ENCODE results near the gene APOBR. TPM values are rescaled to one million over a fixed set of nuclear protein-coding genes. Genes with fewer than 3 reads are reported as not detected.
"Not testable (repeated sequence)": the region's sequence is repeated elsewhere in the genome, so short reads cannot be mapped to it uniquely, and the experiment has no call there.

The APOBR gene
- total RNA-seq, 3 donors from 2014 or later = 2.3 to 3.0 (median 2.7) TPM

GRCh38 chr16:28492511-28492910 is 1.9 kb upstream of the APOBR start:
- H3K27me3 Mint-ChIP-seq (ENCODE audit: low read depth) = no peaks in the 10 kb centered on the region

GRCh38 chr16:28495098-28495793 is 803 bp downstream of the APOBR start:
- Mint-ChIP-seq H3K27me3 (ENCODE audit: low read depth) (no peaks in the 10 kb centered on the region), H3K9me3 (no peaks in the 10 kb centered on the region), H3K36me3 (ENCODE audit: insufficient read depth) (no peaks in the 10 kb centered on the region), H3K4me3 (peak overlapping the region; percentile 76), H3K4me1 (ENCODE audit: low read depth) (peaks cover 56% of the 10 kb centered on the region)
- DNase-seq = no peak
- no peak for ATAC-seq

More at GRCh38 chr16:28492511-28492910, 1.9 kb upstream of the APOBR start:
- Mint-ChIP-seq H3K4me1 (ENCODE audit: low read depth) (peaks cover 64% of the 10 kb centered on the region), H3K36me3 (ENCODE audit: insufficient read depth) (peaks cover 2% of the 10 kb centered on the region), H3K9me3 (no peaks in the 10 kb centered on the region), H3K4me3 (peak overlapping the region; percentile 93)
- ATAC-seq (no peak), DNase-seq (no peak)

GRCh38 chr16:28495795-28496749 is 1.6 kb downstream of the APOBR start:
- Mint-ChIP-seq H3K9me3 (no peaks in the 10 kb centered on the region), H3K4me1 (ENCODE audit: low read depth) (peaks cover 60% of the 10 kb centered on the region), H3K36me3 (ENCODE audit: insufficient read depth) (no peaks in the 10 kb centered on the region), H3K27me3 (ENCODE audit: low read depth) (no peaks in the 10 kb centered on the region), H3K4me3 (peak overlapping the region; percentile 76)
- DNase-seq = no peak
- ATAC-seq = no peak

- Mint-ChIP-seq H3K27me3 (ENCODE audit: low read depth) (no peaks in the 10 kb centered on the region), H3K9me3 (no peaks in the 10 kb centered on the region), H3K36me3 (ENCODE audit: insufficient read depth) (no peaks in the 10 kb centered on the region), H3K4me3 (no peak overlapping the region), H3K4me1 (ENCODE audit: low read depth) (peaks cover 58% of the 10 kb centered on the region)
- no peak for DNase-seq
- ATAC-seq = no peak
Observed at GRCh38 chr16:28496844-28497243, 2.4 kb downstream of the APOBR start.

GRCh38 chr16:28497386-28497785 is 2.9 kb downstream of the APOBR start:
- ATAC-seq (no peak), DNase-seq (no peak)
- Mint-ChIP-seq H3K36me3 (ENCODE audit: insufficient read depth) (no peaks in the 10 kb centered on the region), H3K4me3 (no peak overlapping the region), H3K4me1 (ENCODE audit: low read depth) (peaks cover 54% of the 10 kb centered on the region), H3K27me3 (ENCODE audit: low read depth) (no peaks in the 10 kb centered on the region), H3K9me3 (no peaks in the 10 kb centered on the region)

- Mint-ChIP-seq H3K36me3 (ENCODE audit: insufficient read depth) (no peaks in the 10 kb centered on the region), H3K4me3 (no peak overlapping the region), H3K9me3 (no peaks in the 10 kb centered on the region), H3K27me3 (ENCODE audit: low read depth) (no peaks in the 10 kb centered on the region), H3K4me1 (ENCODE audit: low read depth) (peaks cover 50% of the 10 kb centered on the region)
- DNase-seq (no peak), ATAC-seq (no peak)
Observed at GRCh38 chr16:28497861-28498599, 3.6 kb downstream of the APOBR start.

GRCh38 chr16:28498666-28499381 is 4.4 kb downstream of the APOBR start:
- Mint-ChIP-seq H3K4me3 (no peak overlapping the region), H3K36me3 (ENCODE audit: insufficient read depth) (no peaks in the 10 kb centered on the region), H3K9me3 (no peaks in the 10 kb centered on the region), H3K27me3 (ENCODE audit: low read depth) (no peaks in the 10 kb centered on the region), H3K4me1 (ENCODE audit: low read depth) (peaks cover 42% of the 10 kb centered on the region)
- no peak for DNase-seq
- ATAC-seq = no peak

GRCh38 chr16:28499854-28500253 is 5.4 kb downstream of the APOBR start:
- no peaks in the 10 kb centered on the region for H3K9me3 Mint-ChIP-seq
- no peak for ATAC-seq
- peaks cover 32% of the 10 kb centered on the region for H3K4me1 Mint-ChIP-seq (ENCODE audit: low read depth)
- no peak for DNase-seq
- H3K27me3 Mint-ChIP-seq (ENCODE audit: low read depth) = no peaks in the 10 kb centered on the region
- no peaks in the 10 kb centered on the region for H3K36me3 Mint-ChIP-seq (ENCODE audit: insufficient read depth)
- no peak overlapping the region for H3K4me3 Mint-ChIP-seq

GRCh38 chr16:28500476-28501180 is 6.2 kb downstream of the APOBR start:
- H3K27me3 Mint-ChIP-seq (ENCODE audit: low read depth); ATAC-seq; H3K36me3 Mint-ChIP-seq (ENCODE audit: insufficient read depth); H3K9me3 Mint-ChIP-seq; H3K4me3 Mint-ChIP-seq; DNase-seq: not testable (repeated sequence)
- H3K4me1 Mint-ChIP-seq (ENCODE audit: low read depth) = peaks cover 24% of the 10 kb centered on the region

- Mint-ChIP-seq H3K4me3 (no peak overlapping the region), H3K9me3 (no peaks in the 10 kb centered on the region), H3K27me3 (ENCODE audit: low read depth) (peaks cover 2% of the 10 kb centered on the region), H3K4me1 (ENCODE audit: low read depth) (peaks cover 20% of the 10 kb centered on the region), H3K36me3 (ENCODE audit: insufficient read depth) (no peaks in the 10 kb centered on the region)
- peak in 1 of 2 donors; percentile 10 for ATAC-seq
- DNase-seq = no peak
Observed at GRCh38 chr16:28501258-28502232, 7.1 kb downstream of the APOBR start.

- ATAC-seq (no peak), DNase-seq (no peak)
- no peak overlapping the region for H3K4me3 Mint-ChIP-seq
- peaks cover 2% of the 10 kb centered on the region for H3K27me3 Mint-ChIP-seq (ENCODE audit: low read depth)
- H3K9me3 Mint-ChIP-seq = no peaks in the 10 kb centered on the region
- no peaks in the 10 kb centered on the region for H3K36me3 Mint-ChIP-seq (ENCODE audit: insufficient read depth)
- H3K4me1 Mint-ChIP-seq (ENCODE audit: low read depth) = peaks cover 17% of the 10 kb centered on the region
Observed at GRCh38 chr16:28502290-28502689, 7.8 kb downstream of the APOBR start.

GRCh38 chr16:28503470-28504259 is 9.2 kb downstream of the APOBR start:
- ATAC-seq (no peak), DNase-seq (no peak)
- H3K4me3 Mint-ChIP-seq = no peak overlapping the region
- no peaks in the 10 kb centered on the region for H3K9me3 Mint-ChIP-seq
- H3K4me1 Mint-ChIP-seq (ENCODE audit: low read depth) = peaks cover 25% of the 10 kb centered on the region
- peaks cover 2% of the 10 kb centered on the region for H3K27me3 Mint-ChIP-seq (ENCODE audit: low read depth)
- H3K36me3 Mint-ChIP-seq (ENCODE audit: insufficient read depth) = no peaks in the 10 kb centered on the region

All from activated T-cell treated with anti-CD3 and anti-CD28 coated beads, Interleukin-2, amount 50 U/mL, for 4 hours (primary cell).